Parathyroid adenoma (tissue), 2 donors: ENCODE measurements around the gene LRRC42.
A peak's percentile ranks its signal among the peaks of the same experiment; 100 is the strongest.

Experiments
- H2AFZ ChIP-seq: fragments of 300-600 bp; sonication (generic); one replicate; pipeline ENCODE4 v1.7.0; 2017; ENCODE audit warnings: antibody characterized with exemption, mild to moderate bottlenecking
- H3K27ac ChIP-seq: fragments of 300-600 bp; sonication (generic); one replicate; pipeline ENCODE4 v1.7.0; 2017
- H3K27me3 ChIP-seq: fragments of 300-600 bp; sonication (generic); one replicate; pipeline ENCODE4 v1.7.0; 2017; ENCODE audit warnings: low read length; ENCODE audit not compliant: control insufficient read depth, insufficient read depth
- H3K36me3 ChIP-seq: fragments of 300-600 bp; sonication (generic); one replicate; pipeline ENCODE4 v1.7.0; 2017; ENCODE audit warnings: low read length; ENCODE audit not compliant: control insufficient read depth, insufficient read depth
- H3K4me1 ChIP-seq: fragments of 300-600 bp; sonication (generic); one replicate; pipeline ENCODE4 v1.7.0; 2017; ENCODE audit warnings: control low read depth
- H3K4me2 ChIP-seq: fragments of 300-600 bp; sonication (generic); one replicate; pipeline ENCODE4 v1.7.0; 2017; ENCODE audit warnings: low read length
- H3K4me3 ChIP-seq: fragments of 300-600 bp; sonication (generic); one replicate; pipeline ENCODE4 v1.7.0; 2017; ENCODE audit warnings: low read depth, low read length
- H3K79me2 ChIP-seq: fragments of 300-600 bp; sonication (generic); one replicate; pipeline ENCODE4 v1.7.0; 2017; ENCODE audit warnings: control low read depth
- H3K9ac ChIP-seq: fragments of 300-600 bp; sonication (generic); one replicate; pipeline ENCODE4 v1.7.0; 2017; ENCODE audit warnings: mild to moderate bottlenecking
- H3K9me3 ChIP-seq: fragments of 300-600 bp; sonication (generic); one replicate; pipeline ENCODE4 v1.7.0; 2017; ENCODE audit warnings: low read length; ENCODE audit not compliant: control insufficient read depth
- TF ChIP-seq, protein P1 (sequence below): fragments of 300-600 bp; sonication (generic); IDR thresholded peaks from one replicate; pipeline ENCODE4 v1.7.0; 2017; ENCODE audit warnings: antibody characterized with exemption, mild to moderate bottlenecking
- donor health status: primary hyperparathyroidism.

LRRC42 gene

DNA sequence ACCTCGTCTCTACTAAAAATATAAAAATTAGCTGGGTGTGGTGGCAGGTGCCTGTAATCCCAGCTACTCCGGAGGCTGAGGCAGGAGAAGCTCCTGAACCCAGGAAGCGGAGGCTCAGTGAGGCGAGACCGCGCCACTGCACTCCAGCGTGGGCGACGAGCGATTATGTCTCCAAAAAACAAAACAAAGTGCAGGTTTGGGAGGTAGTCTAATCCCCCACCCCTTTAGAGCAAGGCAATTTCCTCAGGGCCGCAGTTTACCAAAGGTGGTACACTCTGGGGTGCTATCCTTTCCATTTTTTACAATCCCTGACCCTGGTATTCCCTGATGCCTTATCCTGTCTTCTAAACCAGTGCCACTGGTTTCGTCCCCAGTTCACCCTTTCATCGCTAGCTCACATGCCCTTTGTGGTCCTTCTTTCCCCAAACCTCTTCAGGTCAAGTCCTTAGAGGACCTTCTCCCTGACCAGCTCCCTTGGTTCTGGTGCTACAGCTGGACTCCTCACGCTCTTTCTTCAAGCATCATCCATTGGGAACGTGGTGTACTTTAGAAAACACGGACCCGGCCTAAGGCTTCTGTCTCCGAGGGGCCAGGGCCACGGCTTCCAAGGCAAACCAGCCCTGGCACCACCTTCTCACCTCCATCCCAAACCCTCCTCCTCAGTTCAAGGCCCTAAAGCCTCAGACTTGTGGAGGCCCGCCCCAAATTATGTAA, 1.5 kb upstream of the LRRC42 start:
- Histone ChIP-seq H3K79me2 (no peaks in the 10 kb centered on the region), H2AFZ (peak overlapping the region; percentile 91), H3K4me2 (peak overlapping the region; percentile 93), H3K27me3 (no peaks in the 10 kb centered on the region), H3K9me3 (no peaks in the 10 kb centered on the region), H3K27ac (peak overlapping the region; percentile 47), H3K4me3 (peak overlapping the region; percentile 95), H3K36me3 (no peaks in the 10 kb centered on the region), H3K4me1 (peaks cover 5% of the 10 kb centered on the region), H3K9ac (no peak overlapping the region)
- TF ChIP-seq, protein P1, sequence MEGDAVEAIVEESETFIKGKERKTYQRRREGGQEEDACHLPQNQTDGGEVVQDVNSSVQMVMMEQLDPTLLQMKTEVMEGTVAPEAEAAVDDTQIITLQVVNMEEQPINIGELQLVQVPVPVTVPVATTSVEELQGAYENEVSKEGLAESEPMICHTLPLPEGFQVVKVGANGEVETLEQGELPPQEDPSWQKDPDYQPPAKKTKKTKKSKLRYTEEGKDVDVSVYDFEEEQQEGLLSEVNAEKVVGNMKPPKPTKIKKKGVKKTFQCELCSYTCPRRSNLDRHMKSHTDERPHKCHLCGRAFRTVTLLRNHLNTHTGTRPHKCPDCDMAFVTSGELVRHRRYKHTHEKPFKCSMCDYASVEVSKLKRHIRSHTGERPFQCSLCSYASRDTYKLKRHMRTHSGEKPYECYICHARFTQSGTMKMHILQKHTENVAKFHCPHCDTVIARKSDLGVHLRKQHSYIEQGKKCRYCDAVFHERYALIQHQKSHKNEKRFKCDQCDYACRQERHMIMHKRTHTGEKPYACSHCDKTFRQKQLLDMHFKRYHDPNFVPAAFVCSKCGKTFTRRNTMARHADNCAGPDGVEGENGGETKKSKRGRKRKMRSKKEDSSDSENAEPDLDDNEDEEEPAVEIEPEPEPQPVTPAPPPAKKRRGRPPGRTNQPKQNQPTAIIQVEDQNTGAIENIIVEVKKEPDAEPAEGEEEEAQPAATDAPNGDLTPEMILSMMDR = no peak

DNA sequence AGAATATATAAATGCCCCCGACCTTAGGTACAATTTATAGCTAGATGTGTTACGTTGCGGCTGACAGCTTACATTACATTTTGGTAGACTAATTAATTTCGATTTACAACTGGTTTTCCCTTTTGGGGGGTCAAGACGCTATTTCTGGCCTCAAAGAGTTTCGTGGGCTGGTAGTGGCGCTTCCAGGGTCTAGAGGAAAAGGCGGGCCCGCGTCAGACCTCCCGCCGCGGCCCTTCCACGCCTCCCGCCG, 1.0 kb upstream of the LRRC42 start:
- H2AFZ ChIP-seq = peak overlapping the region; percentile 91
- H3K79me2 ChIP-seq = no peaks in the 10 kb centered on the region
- H3K4me3 ChIP-seq = peak overlapping the region; percentile 95
- no peaks in the 10 kb centered on the region for H3K27me3 ChIP-seq
- peak overlapping the region; percentile 93 for H3K4me2 ChIP-seq
- H3K9me3 ChIP-seq = no peaks in the 10 kb centered on the region
- H3K36me3 ChIP-seq = no peaks in the 10 kb centered on the region
- H3K4me1 ChIP-seq = peaks cover 5% of the 10 kb centered on the region
- peak overlapping the region; percentile 47 for H3K27ac ChIP-seq
- TF ChIP-seq, protein P1 = no peak
- H3K9ac ChIP-seq = no peak overlapping the region

DNA sequence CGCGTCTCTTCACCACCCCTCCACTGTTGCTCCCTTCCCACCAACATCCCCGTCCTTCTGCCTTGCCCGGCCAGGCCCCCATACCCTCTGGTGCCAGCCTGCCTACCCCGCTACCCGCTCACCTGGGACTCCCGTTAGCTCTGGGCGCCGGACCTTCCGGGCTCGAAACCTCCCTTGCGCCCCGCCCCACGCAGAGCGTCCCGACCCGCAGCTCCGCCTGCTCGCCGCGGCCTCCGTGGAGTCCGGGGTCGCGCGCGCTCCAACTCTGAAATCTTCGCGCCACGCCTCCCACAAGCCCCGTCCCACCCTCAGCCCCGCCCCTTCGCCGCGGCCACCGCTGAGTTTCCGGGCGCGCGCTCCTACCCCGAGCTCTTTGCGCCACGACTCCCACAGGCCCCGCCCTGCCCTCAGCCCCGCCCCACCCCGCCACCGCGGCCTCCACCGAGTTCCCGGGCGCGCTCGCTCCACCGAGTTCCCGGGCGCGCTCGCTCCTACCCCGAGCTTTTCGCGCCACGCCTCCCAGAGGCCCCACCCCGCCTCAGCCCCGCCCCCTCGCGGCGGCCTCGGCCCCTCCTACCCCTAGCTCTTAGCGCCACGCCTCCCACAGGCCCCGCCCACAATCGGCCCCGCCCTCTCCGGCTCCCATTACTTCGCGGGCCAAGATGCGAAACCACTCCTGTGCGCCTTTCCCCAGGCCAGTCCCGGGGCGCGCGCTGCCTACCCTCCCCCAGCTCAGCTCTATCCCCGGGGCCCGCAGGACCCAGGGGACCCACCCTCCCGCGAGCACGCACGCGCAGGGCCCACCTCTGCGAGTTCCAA, 508 bp upstream of the LRRC42 start, which contains the start of gene IFT25:
TSS of gene IFT25 (minus strand) at position 267 of the 819 bp plus-strand sequence. CDS start 5,617 bp downstream, outside the sequence.
- TF ChIP-seq, protein P1 = no peak
- peak within 1 kb of the TSS; percentile 91 for H2AFZ ChIP-seq
- peak within 1 kb of the TSS; percentile 95 for H3K4me3 ChIP-seq
- H3K9ac ChIP-seq = no peak within 1 kb of the TSS
- peaks cover 5% of the 10 kb centered on the region for H3K4me1 ChIP-seq
- H3K27ac ChIP-seq = peak within 1 kb of the TSS; percentile 70
- H3K9me3 ChIP-seq = no peaks in the 10 kb centered on the region
- H3K36me3 ChIP-seq = no peaks in the 10 kb centered on the region
- no peaks in the 10 kb centered on the region for H3K27me3 ChIP-seq
- no peaks in the 10 kb centered on the region for H3K79me2 ChIP-seq
- peak within 1 kb of the TSS; percentile 93 for H3K4me2 ChIP-seq

DNA sequence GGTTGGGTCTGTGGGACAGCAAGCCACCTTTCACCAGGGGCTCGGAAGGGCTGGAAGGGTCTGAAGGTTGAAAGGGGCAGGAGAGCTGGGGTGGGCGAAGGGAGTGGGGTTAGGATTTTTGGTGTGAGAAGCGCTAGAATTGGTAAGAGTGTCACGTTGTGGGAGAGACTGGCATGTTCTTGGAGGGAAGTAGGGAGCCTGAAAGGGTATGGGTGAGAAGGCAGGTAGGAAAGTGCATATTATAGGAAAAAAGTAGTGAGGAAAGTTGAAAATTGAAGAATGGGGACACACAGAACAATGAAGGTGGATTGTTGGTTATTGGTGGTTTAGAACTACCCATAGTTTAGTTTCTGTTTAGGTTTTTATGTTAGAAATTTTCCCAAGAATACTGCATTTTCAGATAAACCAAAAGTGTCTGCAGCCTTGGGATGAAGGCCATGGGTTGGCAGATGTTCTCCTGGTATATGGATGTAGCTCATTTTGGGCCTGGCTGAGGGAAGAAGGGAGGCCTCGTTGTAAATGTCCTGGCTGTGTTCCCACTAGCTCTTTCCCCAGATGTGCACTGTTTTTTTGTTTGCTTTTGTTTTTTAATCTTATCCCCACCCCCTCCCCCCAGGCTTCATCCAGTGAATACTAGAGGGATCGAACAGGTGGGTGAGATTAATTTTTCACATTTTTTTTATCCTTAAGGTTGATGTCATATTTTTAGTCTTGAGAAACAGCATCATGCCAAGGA, 1.2 kb downstream of the LRRC42 start:
- Histone ChIP-seq H3K9ac (no peak overlapping the region), H3K4me1 (peaks cover 5% of the 10 kb centered on the region), H3K4me2 (peak overlapping the region; percentile 82), H3K4me3 (peak overlapping the region; percentile 95), H3K27me3 (no peaks in the 10 kb centered on the region), H3K79me2 (no peaks in the 10 kb centered on the region), H3K27ac (no peak overlapping the region), H3K36me3 (no peaks in the 10 kb centered on the region), H2AFZ (no peak overlapping the region), H3K9me3 (no peaks in the 10 kb centered on the region)
- TF ChIP-seq, protein P1 = no peak
